ENCODE results near the gene CMTM2. TPM values are rescaled to one million over a fixed set of nuclear protein-coding genes. Genes with fewer than 3 reads are reported as not detected.

CMTM2 gene
- total RNA-seq, 2 experiments from 2014 or later, result 0.29 TPM; not detected in 1

DNA sequence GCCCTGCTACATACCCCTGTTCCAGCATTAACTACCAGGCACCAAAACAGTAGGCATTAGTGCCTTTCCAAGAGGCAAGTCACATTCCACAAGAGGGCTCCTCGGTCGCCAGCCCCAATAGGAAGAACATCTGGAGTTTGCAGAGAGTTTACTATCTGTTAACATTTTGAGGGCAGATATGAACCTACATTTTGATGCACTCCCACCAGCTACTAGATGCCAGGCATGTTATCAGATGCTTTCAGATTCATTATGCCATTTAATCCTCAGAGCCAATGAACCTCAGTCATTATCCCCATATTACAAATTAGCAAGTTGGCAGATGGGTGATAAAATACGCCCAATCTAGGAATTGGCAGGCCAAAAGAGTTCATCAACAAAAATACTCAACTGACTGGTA, 4.2 kb upstream of the CMTM2 start:
- Mint-ChIP-seq H3K27ac (no peak overlapping the region), H3K27me3 (peaks cover 22% of the 10 kb centered on the region), H3K4me3 (no peak overlapping the region), H3K36me3 (ENCODE audit: low read depth) (peaks cover 4% of the 10 kb centered on the region), H3K9me3 (no peaks in the 10 kb centered on the region), H3K4me1 (ENCODE audit: low read depth) (peaks cover 14% of the 10 kb centered on the region)
- ATAC-seq (no peak), DNase-seq (no peak)
- POLR2A ChIA-PET, result interaction anchor here (0.8 to 1.4 kb wide), 3 partner anchors 11 to 30 kb away, joined by 3 read pairs; partner anchors contain the start of gene CMTM3
- intact Hi-C loops (cut with micrococcal nuclease), result no loop called here
- CTCF ChIA-PET, result interaction anchor here (1.1 to 5.7 kb wide), 3 partner anchors 12 to 21 kb away, joined by 3 to 29 read pairs (median 13); no protein-coding TSS in a partner anchor
- TF ChIP-seq, protein P1, sequence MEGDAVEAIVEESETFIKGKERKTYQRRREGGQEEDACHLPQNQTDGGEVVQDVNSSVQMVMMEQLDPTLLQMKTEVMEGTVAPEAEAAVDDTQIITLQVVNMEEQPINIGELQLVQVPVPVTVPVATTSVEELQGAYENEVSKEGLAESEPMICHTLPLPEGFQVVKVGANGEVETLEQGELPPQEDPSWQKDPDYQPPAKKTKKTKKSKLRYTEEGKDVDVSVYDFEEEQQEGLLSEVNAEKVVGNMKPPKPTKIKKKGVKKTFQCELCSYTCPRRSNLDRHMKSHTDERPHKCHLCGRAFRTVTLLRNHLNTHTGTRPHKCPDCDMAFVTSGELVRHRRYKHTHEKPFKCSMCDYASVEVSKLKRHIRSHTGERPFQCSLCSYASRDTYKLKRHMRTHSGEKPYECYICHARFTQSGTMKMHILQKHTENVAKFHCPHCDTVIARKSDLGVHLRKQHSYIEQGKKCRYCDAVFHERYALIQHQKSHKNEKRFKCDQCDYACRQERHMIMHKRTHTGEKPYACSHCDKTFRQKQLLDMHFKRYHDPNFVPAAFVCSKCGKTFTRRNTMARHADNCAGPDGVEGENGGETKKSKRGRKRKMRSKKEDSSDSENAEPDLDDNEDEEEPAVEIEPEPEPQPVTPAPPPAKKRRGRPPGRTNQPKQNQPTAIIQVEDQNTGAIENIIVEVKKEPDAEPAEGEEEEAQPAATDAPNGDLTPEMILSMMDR (IDR thresholded peaks at IDR 0.05), result no peak

DNA sequence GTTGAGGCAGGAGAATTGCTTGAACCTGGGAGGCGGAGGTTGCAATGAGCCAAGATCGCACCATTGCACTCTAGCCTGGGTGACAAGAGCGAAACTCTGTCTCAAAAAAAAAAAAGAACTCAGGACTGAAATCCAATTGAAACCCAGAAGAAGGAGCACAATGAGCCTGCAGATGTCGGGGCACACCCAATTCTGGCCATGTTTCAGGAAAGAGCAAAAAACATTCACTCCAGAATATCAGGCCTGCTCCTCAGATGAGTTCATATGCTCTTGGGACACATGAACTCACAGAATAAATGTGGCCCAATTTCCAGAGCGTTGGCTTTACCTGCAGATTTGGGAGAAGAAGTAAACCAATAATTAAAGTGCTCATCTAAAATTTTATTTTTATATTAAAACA, 3.0 kb upstream of the CMTM2 start:
- ATAC-seq, result no peak
- CTCF ChIA-PET, result interaction anchor here (1.5 kb wide), 1 partner anchor 32 kb away, joined by 3 read pairs; no protein-coding TSS in a partner anchor
- intact Hi-C loops (cut with micrococcal nuclease), result no loop called here
- H3K9me3 Mint-ChIP-seq, result no peaks in the 10 kb centered on the region
- H3K36me3 Mint-ChIP-seq (ENCODE audit: low read depth), result peaks cover 4% of the 10 kb centered on the region
- POLR2A ChIA-PET, result interaction anchor here (1.3 kb wide), 1 partner anchor 23 kb away, joined by 3 read pairs; no protein-coding TSS in a partner anchor
- no peak overlapping the region for H3K4me3 Mint-ChIP-seq
- no peak for DNase-seq
- H3K4me1 Mint-ChIP-seq (ENCODE audit: low read depth), result peaks cover 18% of the 10 kb centered on the region
- H3K27me3 Mint-ChIP-seq, result peaks cover 32% of the 10 kb centered on the region
- no peak overlapping the region for H3K27ac Mint-ChIP-seq
- TF ChIP-seq, protein P1 (IDR thresholded peaks at IDR 0.05), result no peak

DNA sequence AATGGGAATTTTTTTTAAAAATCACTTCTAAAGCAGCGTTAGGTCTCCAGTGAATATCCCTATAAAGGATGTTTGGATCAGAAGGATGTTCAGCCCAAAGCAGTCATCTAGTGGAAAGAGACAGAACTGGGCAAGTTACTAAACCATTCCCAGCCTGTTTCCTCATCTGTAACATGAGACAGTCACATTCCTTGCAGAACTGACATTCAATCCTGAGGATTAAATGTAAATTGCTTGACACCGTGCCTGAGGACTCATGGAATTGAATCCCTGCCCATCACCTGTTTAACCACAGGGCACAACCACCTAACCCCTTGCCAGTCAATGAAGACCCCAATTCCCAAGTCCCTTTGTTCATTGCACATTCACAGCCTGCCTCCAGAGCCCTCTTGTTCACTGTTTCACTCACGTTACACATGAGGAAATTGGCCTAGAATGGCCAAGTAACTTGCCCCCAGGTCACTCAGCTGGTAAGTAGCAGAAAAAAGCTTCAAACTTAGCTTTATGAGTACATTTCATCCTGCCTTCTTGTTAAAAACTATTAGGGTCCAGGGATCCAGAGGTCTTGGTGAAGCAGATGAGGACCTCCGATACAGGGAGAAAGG, 1.4 kb downstream of the CMTM2 start:
- TF ChIP-seq, protein P1 (IDR thresholded peaks at IDR 0.05), result no peak
- Mint-ChIP-seq H3K36me3 (ENCODE audit: low read depth) (peaks cover 2% of the 10 kb centered on the region), H3K4me1 (ENCODE audit: low read depth) (peaks cover 23% of the 10 kb centered on the region), H3K9me3 (no peaks in the 10 kb centered on the region), H3K27ac (no peak overlapping the region), H3K27me3 (peaks cover 34% of the 10 kb centered on the region), H3K4me3 (no peak overlapping the region)
- no peak for DNase-seq
- intact Hi-C loops (cut with micrococcal nuclease), result no loop called here
- CTCF ChIA-PET, result interaction anchor here (1.5 to 3.9 kb wide), 5 partner anchors 9 to 30 kb away, joined by 4 to 26 read pairs (median 16); partner anchors contain the start of gene TK2
- POLR2A ChIA-PET, result interaction anchor here (1.5 to 3.7 kb wide), 3 partner anchors 9 to 21 kb away, joined by 4 to 19 read pairs (median 10); no protein-coding TSS in a partner anchor
- no peak for ATAC-seq

DNA sequence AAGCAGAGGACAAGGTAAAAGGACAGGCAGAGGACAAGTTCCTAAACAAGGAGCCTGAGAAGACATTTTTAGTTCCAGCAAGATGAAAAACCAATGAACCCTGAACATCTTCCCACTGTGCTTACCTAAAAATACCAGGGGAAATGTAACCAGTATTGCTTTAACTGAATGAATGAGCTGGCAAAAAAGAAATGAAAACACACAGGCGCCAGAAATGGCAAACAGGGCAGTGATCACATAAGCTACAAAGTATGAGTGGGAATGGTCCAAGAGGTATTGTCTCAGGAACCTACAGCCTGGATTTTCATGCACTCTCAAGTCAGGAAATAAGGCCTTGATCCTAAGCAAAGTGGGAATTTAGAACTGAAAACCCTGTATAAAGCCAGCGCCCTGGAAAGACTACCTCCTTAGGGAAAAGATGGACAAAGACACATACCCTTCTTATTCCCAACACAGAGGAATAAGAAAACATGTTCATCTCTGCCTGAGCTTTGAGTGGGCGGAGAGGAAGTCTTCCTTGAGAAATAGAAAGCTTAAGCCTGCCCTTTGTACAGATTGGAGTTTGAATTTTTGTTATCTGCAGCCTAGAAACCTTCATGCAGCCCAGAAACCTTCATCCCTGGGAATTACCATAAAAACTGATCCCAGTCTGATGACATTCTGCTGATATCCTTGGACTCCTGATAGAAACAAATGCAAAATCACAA, 2.1 kb downstream of the CMTM2 start:
- no peak overlapping the region for H3K27ac Mint-ChIP-seq
- ATAC-seq (no peak), DNase-seq (no peak)
- H3K27me3 Mint-ChIP-seq, result peaks cover 34% of the 10 kb centered on the region
- TF ChIP-seq, protein P1 (IDR thresholded peaks at IDR 0.05), result no peak
- ChIA-PET POLR2A (interaction anchor here (3.7 kb wide), 1 partner anchor 11 kb away, joined by 19 read pairs; no protein-coding TSS in a partner anchor), CTCF (interaction anchor here (1.0 to 3.9 kb wide), 7 partner anchors 8 to 175 kb away, joined by 3 to 26 read pairs (median 8); partner anchors contain the start of gene TK2)
- H3K4me1 Mint-ChIP-seq (ENCODE audit: low read depth), result peaks cover 26% of the 10 kb centered on the region
- peaks cover 2% of the 10 kb centered on the region for H3K36me3 Mint-ChIP-seq (ENCODE audit: low read depth)
- H3K9me3 Mint-ChIP-seq, result no peaks in the 10 kb centered on the region
- no peak overlapping the region for H3K4me3 Mint-ChIP-seq
- intact Hi-C loops (cut with micrococcal nuclease), result no loop called here
